Cardiac muscle cell (in vitro differentiated cells and primary cell): ENCODE data around the gene UQCR10. TPM values are rescaled to one million over a fixed set of nuclear protein-coding genes. Genes with fewer than 3 reads are reported as not detected.

Experiments used
- DNase-seq, 2 donors: peaks; one replicate each; pipeline versions ENCODE4 v3.0.0 to v3.0.0-alpha.2; 2010 to 2017; ENCODE audit warnings: low read depth in 1 of 2, low spot score in 1 of 2
- H3K27ac ChIP-seq: fragments of 200-600 bp; sonication (generic); 2 replicates; pipeline ENCODE4 v1.5.1; 2016
- H3K27me3 ChIP-seq: fragments of 200-600 bp; sonication (generic); 2 replicates; pipeline ENCODE4 v1.6.0; 2016; ENCODE audit warnings: control low read depth
- H3K36me3 ChIP-seq: fragments of 200-600 bp; sonication (generic); 2 replicates; pipeline ENCODE4 v1.5.1; 2016; ENCODE audit warnings: control low read depth
- H3K4me1 ChIP-seq: fragments of 200-600 bp; sonication (generic); 2 replicates; pipeline ENCODE4 v1.8.1; 2017; ENCODE audit warnings: low read depth, mild to moderate bottlenecking, mixed run types
- H3K4me3 ChIP-seq: fragments of 200-600 bp; sonication (generic); 2 replicates; pipeline ENCODE4 v1.5.1; 2016; ENCODE audit warnings: mild to moderate bottlenecking
- H3K9me3 ChIP-seq: fragments of 200-600 bp; sonication (generic); 2 replicates; pipeline ENCODE4 v1.5.1; 2017; ENCODE audit warnings: low read depth, mild to moderate bottlenecking, control low read depth
- CTCF ChIP-seq: IDR thresholded peaks from 2 replicates; pipeline ENCODE4 v1.5.1; 2012; ENCODE audit warnings: low read depth, mild to moderate bottlenecking, low read length
- polyA plus RNA-seq: library from polyadenylated mRNA; unstranded; fragments of >200 nt; fragmentation: Nextera tagmentation; extraction: Ambion mirVana; gene quantifications from 2 replicates; pipeline ENCODE4 v1.2.1, GENCODE V29; 2016
- total RNA-seq: library from RNA; depleted of rRNA; stranded (reverse); fragments of >200 nt; gene quantifications from 2 replicates; pipeline ENCODE4 v1.2.3, GENCODE V29; 2016

Gene UQCR10
- total and polyA plus RNA-seq, 2 experiments from 2014 or later = 107 to 613 TPM

GRCh38 chr22:29813563-29813962 is 46.4 kb downstream of the UQCR10 start:
- DNase-seq = no peak

DNA sequence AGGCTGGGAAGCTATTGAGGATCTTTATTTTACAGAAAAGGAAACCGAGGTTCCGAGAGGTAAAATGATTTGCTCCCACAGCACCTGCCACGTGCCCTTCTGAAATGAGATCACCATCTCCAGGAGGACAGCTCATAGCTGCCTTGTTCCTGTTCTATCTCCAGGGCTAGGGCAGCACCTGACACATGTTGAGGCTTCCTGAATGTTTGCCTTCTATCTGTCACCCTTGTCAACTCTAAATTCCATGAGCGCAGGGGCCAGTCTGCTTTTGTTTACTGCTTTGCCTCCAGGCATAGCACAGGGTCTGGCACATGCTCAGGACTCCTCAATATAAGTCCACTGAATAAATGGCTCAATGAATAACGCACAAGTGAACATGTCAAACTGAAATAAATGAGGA is 46.8 kb downstream of the UQCR10 start:
- Histone ChIP-seq H3K4me1 (no peaks in the 10 kb centered on the region), H3K36me3 (peaks cover 21% of the 10 kb centered on the region), H3K4me3 (no peak overlapping the region), H3K9me3 (no peaks in the 10 kb centered on the region), H3K27me3 (no peaks in the 10 kb centered on the region), H3K27ac (no peak overlapping the region)
- DNase-seq = no peak
- TF ChIP-seq CTCF = no peak

More at GRCh38 chr22:29813563-29813962, 46.4 kb downstream of the UQCR10 start:
- Histone ChIP-seq H3K4me1 (no peaks in the 10 kb centered on the region), H3K27me3 (no peaks in the 10 kb centered on the region), H3K36me3 (peaks cover 21% of the 10 kb centered on the region), H3K4me3 (no peak overlapping the region), H3K27ac (no peak overlapping the region), H3K9me3 (no peaks in the 10 kb centered on the region)
- TF ChIP-seq CTCF = peak; percentile 18

DNA sequence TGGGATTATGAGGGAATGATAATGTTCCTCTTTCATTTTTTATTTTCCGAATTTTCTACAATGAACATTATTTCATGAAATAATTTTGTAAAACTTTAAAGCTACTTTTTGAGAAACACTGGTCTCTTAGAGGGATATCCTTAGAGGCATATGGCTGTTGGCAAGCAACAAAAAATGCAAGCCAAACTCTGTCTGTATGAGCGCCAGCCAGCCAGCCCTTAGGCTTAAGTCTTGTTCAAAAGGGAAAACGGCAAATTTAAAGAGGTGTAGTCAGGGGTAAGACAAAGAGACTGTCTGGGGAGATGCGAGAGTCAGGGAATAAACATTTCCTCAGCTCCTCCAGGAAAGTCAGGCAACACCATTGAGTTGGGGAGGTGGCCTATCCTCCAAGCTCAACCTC is 48.4 kb downstream of the UQCR10 start:
- H3K9me3 ChIP-seq = no peaks in the 10 kb centered on the region
- no peak overlapping the region for H3K4me3 ChIP-seq
- no peaks in the 10 kb centered on the region for H3K27me3 ChIP-seq
- DNase-seq = no peak
- no peaks in the 10 kb centered on the region for H3K4me1 ChIP-seq
- peaks cover 21% of the 10 kb centered on the region for H3K36me3 ChIP-seq
- no peak for TF ChIP-seq CTCF
- no peak overlapping the region for H3K27ac ChIP-seq

- no peaks in the 10 kb centered on the region for H3K9me3 ChIP-seq
- DNase-seq = peak in 1 of 2 donors; percentile 33
- no peak overlapping the region for H3K4me3 ChIP-seq
- no peak for TF ChIP-seq CTCF
- H3K27me3 ChIP-seq = no peaks in the 10 kb centered on the region
- peaks cover 3% of the 10 kb centered on the region for H3K4me1 ChIP-seq
- H3K36me3 ChIP-seq = peaks cover 21% of the 10 kb centered on the region
- H3K27ac ChIP-seq = no peak overlapping the region
Observed at GRCh38 chr22:29816128-29816527, 49.0 kb downstream of the UQCR10 start.

DNA sequence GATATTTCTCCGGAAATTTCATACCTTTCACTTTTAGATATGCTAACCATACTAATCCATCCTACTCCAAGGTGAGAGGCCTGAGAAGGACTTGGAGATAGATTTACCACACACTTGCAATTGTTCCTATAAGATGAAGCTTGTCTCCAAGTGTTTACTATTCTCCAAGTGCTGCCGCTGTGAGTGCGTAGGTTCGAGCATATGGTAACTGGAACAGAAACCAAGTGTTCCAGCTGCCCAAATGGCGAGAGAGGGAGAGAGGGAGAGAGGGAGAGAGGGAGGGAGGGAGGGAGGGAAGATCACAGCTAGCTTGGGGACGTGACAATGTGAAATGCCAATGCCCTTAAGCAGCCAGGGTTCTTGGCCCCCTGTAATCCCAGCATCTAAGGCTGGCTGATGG is 49.4 kb downstream of the UQCR10 start:
- Histone ChIP-seq H3K36me3 (peaks cover 20% of the 10 kb centered on the region), H3K9me3 (no peaks in the 10 kb centered on the region), H3K27me3 (no peaks in the 10 kb centered on the region), H3K4me3 (no peak overlapping the region), H3K4me1 (peaks cover 4% of the 10 kb centered on the region), H3K27ac (no peak overlapping the region)
- DNase-seq = no peak
- no peak for TF ChIP-seq CTCF

DNA sequence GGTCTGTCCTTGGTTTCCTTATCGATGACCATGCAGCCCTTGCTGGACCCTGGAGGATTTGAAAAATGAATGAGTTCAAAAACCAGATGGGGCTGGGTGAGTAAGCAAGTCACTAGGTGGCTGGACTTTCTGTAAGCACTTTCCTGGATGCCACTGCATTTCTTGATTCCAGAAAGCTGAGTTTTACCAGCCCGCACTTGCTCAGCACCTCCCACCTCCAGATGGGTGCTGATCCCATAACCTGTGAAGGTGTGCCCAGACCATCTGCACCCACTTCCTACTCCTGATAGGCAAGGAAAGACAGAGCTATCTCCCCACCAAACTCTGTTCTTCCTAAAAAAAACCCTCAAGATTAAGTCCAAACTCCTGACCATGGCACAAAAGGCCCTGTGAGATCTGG is 49.8 kb downstream of the UQCR10 start:
- no peak overlapping the region for H3K27ac ChIP-seq
- H3K4me3 ChIP-seq = no peak overlapping the region
- no peak for TF ChIP-seq CTCF
- H3K36me3 ChIP-seq = peaks cover 16% of the 10 kb centered on the region
- peaks cover 4% of the 10 kb centered on the region for H3K4me1 ChIP-seq
- DNase-seq = no peak
- no peaks in the 10 kb centered on the region for H3K27me3 ChIP-seq
- H3K9me3 ChIP-seq = no peaks in the 10 kb centered on the region
